ENCODE results near the gene ERFL.
"Not testable (repeated sequence)": the region's sequence is repeated elsewhere in the genome, so short reads cannot be mapped to it uniquely, and the experiment has no call there.

Gene ERFL

GRCh38 chr19:41875973-41876372, 52.3 kb downstream of the ERFL start:
- not testable (repeated sequence) for DNase-seq

GRCh38 chr19:41872775-41873647, 55.2 kb downstream of the ERFL start:
- peak; percentile 72 for DNase-seq

DNA sequence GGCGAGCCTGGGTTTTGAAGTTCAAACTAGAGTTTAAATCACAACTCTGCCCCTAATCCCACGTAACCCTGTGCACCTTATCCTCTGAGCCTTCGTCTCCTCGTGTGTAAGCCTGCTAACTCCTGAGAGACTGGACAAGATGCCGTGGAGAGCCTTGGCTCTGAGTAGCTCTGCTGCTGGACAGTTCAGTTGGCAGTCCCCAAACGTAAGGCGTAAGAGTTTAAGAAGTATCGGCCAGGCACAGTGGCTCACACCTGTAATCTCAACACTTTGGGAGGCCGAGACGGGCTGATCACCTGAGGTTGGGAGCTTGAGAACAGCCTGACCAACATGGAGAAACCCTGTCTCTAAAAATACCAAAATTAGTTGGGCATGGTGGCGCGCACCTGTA, 55.9 kb downstream of the ERFL start:
- no peak for DNase-seq

DNA sequence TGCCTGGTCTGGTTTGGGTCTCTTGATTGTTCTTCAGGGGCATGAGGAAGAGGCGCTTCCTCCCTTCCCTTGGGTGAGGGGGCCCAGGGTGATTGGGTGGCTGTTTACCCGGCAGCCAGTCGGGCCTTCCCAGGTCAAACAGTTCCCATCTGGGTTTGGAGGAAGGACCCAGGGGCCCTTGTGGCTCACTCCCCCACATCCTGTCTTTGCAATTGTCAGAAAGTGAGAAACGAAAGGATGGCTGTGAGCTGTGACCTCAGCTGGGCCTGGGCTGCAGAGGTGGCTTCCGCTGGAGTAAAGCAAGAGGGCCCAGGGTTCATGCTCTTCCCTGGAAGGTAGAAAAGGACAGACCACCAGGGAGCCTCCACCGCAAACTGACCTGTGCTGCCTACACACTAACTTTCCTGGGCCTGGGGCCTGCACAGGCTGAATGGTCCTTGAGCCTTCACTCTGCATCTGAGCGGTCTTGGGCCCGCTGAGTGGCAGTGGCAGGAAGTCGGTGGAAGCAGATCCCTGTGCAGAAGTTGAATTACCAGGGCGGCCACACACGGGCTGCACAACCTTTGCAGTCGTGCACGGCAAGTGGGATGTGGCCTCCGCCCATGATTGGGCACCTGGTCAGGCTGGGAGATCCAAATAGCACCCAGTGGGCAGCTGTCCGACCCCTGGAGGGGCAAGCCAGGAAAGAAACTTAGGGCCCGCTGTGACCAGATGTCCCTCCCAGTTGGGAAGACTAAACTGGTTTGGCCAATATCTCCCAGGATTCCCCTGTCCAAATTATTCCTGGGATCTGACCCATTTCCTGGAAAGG, 56.5 kb downstream of the ERFL start:
- no peak for DNase-seq

DNA sequence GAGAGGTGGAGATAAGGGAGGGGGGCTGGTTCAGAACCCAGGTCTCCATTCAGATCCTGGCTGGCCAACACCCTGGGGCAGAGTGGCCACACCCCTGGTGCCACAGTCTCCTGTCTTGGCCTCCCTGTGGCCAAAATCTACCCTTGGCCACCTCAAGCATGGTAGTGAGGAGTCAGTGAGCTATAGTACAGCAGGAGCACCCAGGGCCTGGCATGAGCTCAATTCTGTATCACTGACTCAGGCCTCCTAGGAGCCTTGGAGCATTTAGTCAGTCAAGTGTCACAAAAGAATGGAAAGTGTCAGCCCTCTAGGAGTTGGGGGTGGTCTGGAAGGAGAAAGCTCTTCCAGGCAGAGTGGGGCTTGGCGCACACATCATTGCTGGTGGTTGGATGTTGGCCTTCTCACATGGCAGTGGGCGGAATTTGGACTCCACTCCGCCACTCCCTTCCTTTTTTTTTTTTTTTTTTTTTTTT, 57.8 kb downstream of the ERFL start:
- DNase-seq, result no peak

- DNase-seq, result no peak
These were observed 58.8 kb downstream of the ERFL start for GRCh38 chr19:41869374-41869955.

DNA sequence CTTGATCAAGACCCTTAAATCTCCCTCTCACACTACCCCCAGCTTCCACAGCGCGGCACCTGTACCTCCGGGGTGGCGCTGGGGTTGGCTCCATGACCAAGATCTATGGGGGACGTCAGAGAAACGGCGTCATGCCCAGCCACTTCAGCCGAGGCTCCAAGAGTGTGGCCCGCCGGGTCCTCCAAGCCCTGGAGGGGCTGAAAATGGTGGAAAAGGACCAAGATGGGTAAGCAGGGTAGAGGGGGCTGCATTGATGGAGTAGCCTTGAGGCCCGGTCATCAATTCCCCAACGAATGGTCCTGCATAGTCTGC, 59.3 kb downstream of the ERFL start:
- no peak for DNase-seq

DNA sequence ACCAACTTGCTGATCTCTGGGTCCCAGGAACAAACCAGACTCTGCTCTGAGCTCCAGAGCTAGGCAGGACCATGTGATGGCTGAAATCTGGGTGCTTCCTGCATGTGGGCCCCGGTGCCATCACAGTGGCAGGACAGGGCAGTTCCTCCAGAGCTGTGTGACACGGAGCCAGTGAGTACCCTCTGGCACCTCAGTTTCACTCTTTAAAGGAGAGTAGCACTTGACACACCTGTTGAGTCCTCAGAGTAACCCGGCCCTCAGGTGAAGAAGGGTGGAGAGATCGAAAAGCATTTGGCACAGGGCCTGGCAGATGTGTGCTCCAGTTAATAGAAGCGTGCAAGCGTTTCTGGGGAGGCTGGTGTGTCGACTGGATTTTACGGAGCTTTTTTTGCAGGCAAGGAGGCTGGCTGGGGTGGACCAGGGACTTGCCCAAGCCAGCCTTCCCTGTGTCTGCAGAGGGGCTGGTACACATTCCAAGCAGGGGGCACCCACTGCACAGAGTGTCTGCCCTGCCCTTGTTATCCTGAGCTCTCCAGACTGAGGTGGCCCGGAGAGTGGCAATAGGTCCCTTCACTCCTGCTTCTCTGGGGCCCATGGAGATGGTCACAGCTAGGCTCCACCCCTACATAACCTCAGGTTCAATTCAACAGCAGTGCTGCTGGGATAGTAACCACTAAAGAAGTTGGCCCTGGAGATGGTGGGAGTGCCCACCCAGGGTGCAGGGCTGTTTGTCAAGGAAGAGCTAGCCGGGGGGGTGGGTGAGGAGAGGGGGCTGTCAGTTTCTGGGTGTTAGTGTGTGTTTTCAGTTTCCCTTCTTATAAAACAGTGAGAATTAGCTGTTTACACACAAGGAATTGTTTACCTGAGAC, 59.9 kb downstream of the ERFL start:
- DNase-seq, result peak; percentile 80

DNA sequence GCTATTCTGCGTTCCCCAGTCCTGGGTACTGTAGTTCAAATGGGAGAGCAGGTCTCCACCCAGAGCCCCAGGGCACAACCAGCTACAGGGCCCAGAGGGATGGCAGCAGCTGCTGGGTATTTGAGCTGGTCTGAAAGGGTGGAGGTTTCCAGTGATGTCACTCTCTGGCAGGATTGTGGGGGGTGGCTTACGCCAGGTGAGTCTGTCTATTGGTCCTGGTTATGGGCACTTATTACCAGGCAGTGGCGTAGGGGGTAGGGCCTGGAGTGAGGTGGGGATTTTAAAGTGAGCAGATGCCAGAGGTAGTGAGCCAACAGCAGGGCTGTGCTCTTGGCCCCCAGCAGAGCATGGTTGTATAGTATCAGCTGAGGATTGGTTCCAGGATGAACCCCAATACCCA, 62.0 kb downstream of the ERFL start:
- DNase-seq, result peak; percentile 21

DNA sequence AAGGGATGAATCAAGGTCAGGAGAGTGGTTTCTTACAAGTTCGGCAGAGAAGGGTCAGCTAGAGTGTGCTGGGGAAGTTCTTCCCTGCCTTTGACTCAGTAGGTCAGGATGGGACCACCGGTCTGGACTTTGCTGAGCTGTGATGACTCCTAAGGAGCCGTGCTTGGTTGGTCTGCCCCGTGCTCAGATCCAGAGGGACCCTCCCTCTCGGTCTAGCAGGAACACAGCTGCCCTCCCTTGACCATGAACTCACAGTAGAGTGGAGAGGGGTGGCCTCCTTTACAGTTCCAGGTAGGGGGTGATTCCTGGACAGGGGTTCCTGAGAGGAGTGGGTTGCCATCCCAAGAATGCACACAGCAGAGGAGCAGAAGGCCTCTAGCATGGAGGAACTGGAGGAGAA, 63.9 kb downstream of the ERFL start:
- no peak for DNase-seq

GRCh38 chr19:41863209-41863931, 64.9 kb downstream of the ERFL start:
- DNase-seq, result no peak

GRCh38 chr19:41862445-41862986, 65.7 kb downstream of the ERFL start:
- no peak for DNase-seq

- no peak for DNase-seq
These were observed 66.4 kb downstream of the ERFL start for GRCh38 chr19:41861846-41862245.

- no peak for DNase-seq
These were observed 67.0 kb downstream of the ERFL start for GRCh38 chr19:41861116-41861768.

GRCh38 chr19:41860419-41861115, 67.7 kb downstream of the ERFL start:
- DNase-seq, result no peak

GRCh38 chr19:41859618-41860418, 68.4 kb downstream of the ERFL start, which contains the start of gene RPS19:
RPS19 (plus strand) TSS chr19:41860255; CDS start chr19:41860775, 520 bp downstream.
- peak; percentile 99 for DNase-seq

DNA sequence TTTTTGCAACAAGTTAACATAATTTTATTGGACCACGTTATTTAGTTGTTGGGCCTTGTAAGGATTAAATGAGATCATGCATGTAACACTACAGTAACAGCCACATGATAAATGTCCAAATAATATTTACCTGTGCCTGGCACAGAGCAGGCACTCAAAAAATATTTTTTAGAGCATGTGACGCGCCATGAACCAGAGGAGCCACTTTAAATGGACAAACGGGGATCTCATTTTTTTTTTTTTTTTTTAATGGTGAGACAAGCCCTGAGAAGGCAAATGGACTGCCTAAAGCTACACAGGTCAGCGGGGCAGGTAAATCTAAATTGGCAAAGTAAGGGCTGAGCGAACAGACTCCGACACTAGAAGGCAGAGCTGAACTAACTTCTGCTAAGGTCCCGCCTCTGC, 69.0 kb downstream of the ERFL start:
- no peak for DNase-seq
